PC-9 (cell line): ENCODE results near the gene COPZ1.

ENCODE experiments used
- EZH2 ChIP-seq: fragments of 200-600 bp; sonication (generic); IDR thresholded peaks from 2 replicates; pipeline ENCODE4 v1.8.0; 2017; ENCODE audit warnings: antibody characterized with exemption, low read depth
- TF ChIP-seq, protein P1 (sequence below): fragments of 200-600 bp; sonication (generic); conservative IDR thresholded peaks from 2 replicates; pipeline ENCODE4 v1.6.1; 2017; ENCODE audit warnings: mixed run types, antibody characterized with exemption, mild to moderate bottlenecking, moderate library complexity

DNA sequence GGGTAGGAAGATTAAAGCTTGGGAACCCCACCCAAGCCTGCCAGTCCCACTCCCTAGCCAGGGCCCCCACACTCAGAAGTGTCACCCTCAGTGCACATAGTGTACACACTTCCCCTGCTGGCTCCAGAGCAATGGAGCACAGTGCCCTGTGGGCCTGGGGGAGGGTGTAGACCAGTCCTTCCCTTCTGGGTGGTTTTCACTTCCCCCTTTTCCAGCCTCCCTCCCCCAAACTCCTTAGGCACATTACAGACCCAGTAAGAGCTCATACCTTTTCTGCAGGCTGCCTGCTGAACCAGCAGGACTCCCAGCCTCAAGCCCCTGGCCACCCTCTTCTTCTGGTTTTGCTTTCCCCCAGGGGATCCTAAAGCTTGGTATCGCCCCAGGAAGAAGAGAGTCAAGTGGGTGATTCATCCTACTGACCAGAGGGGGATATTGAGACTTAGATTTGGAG lies 59.7 kb downstream of the COPZ1 start, which contains the start of gene ZNF385A:
- TF ChIP-seq, protein P1, sequence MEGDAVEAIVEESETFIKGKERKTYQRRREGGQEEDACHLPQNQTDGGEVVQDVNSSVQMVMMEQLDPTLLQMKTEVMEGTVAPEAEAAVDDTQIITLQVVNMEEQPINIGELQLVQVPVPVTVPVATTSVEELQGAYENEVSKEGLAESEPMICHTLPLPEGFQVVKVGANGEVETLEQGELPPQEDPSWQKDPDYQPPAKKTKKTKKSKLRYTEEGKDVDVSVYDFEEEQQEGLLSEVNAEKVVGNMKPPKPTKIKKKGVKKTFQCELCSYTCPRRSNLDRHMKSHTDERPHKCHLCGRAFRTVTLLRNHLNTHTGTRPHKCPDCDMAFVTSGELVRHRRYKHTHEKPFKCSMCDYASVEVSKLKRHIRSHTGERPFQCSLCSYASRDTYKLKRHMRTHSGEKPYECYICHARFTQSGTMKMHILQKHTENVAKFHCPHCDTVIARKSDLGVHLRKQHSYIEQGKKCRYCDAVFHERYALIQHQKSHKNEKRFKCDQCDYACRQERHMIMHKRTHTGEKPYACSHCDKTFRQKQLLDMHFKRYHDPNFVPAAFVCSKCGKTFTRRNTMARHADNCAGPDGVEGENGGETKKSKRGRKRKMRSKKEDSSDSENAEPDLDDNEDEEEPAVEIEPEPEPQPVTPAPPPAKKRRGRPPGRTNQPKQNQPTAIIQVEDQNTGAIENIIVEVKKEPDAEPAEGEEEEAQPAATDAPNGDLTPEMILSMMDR = no peak
- no peak for TF ChIP-seq EZH2
